GM12878 (cell line): ENCODE data around the gene PPL. TPM values are rescaled to one million over a fixed set of nuclear protein-coding genes. Genes with fewer than 3 reads are reported as not detected.

Experiments used
- ATAC-seq: fragments of 200-7000 bp; cut with Tn5 transposase; 3 replicates; pipeline ENCODE4 v1.9.1; 2020; ENCODE audit warnings: mild to moderate bottlenecking, moderate library complexity
- BruUV-seq: library from RNA; stranded (reverse); fragments of 400-500 nt; replicated peaks from 2 replicates; lab custom pipeline; 2021; lab: Mats Ljungman, UMichigan
- CTCF ChIA-PET: fragments of 300-600 bp; sonication (Branson Sonifier 250); formaldehyde crosslinking; extraction: SDS; loops from one replicate; lab custom pipeline; 2021; ENCODE audit warnings: inconsistent platforms; lab: Yijun Ruan, JAX
- POLR2A ChIA-PET: fragments of 350-600 bp; formaldehyde crosslinking; extraction: SDS; loops from one replicate; lab custom pipeline; 2021; ENCODE audit warnings: inconsistent platforms; lab: Charles Lee
- RAD21 ChIA-PET: fragments of 300-600 bp; sonication (Branson Sonifier 250); formaldehyde crosslinking; loops from one replicate; lab custom pipeline; 2023; ENCODE audit warnings: antibody characterized with exemption; ENCODE audit not compliant: unreplicated experiment; lab: Charles Lee
- SMC1A ChIA-PET: fragments of 300-600 bp; sonication (Branson Sonifier 250); formaldehyde crosslinking; loops from one replicate; lab custom pipeline; 2023; ENCODE audit not compliant: unreplicated experiment, uncharacterized antibody; lab: Charles Lee
- DNase-seq: peaks from one replicate; pipeline ENCODE4 v3.0.0-alpha.2; 2011; ENCODE audit warnings: low read depth, low spot score
- FAIRE-seq: peaks from 3 replicates; lab custom pipeline; 2011; peaks lifted over from hg19 to GRCh38; lab: Jason Lieb, UNC
- H2AFZ ChIP-seq: 2 replicates; pipeline ENCODE4 v1.6.0; 2011; ENCODE audit warnings: low read depth, low read length, control low read depth; ENCODE audit not compliant: control insufficient read depth
- H3K27ac ChIP-seq: 2 replicates; pipeline ENCODE4 v1.5.1; 2011; ENCODE audit warnings: control low read depth; ENCODE audit not compliant: control insufficient read depth, insufficient read depth
- H3K27me3 ChIP-seq, 2 experiments: replicated peaks in 1 of 2; 2 replicates each; pipeline versions ENCODE4 v1.6.0 to v1.6.1; 2011; ENCODE audit warnings: low read length in 1 of 2; ENCODE audit not compliant: control insufficient read depth in 2 of 2, insufficient read depth in 2 of 2
- H3K36me3 ChIP-seq, 2 experiments: 2 replicates each; pipeline ENCODE4 v1.5.1; 2011; ENCODE audit warnings: low read length in 1 of 2; ENCODE audit not compliant: control insufficient read depth in 2 of 2, insufficient read depth in 2 of 2
- H3K4me1 ChIP-seq: 2 replicates; pipeline ENCODE4 v1.6.1; 2011; ENCODE audit warnings: mild to moderate bottlenecking, low read length, moderate library complexity, mixed read lengths; ENCODE audit not compliant: control insufficient read depth, insufficient read depth
- H3K4me2 ChIP-seq: 2 replicates; pipeline ENCODE4 v1.6.0; 2011; ENCODE audit warnings: control low read depth; ENCODE audit not compliant: control insufficient read depth, insufficient read depth
- H3K4me3 ChIP-seq: fragments of 200-600 bp; sonication (generic); 2 replicates; pipeline ENCODE4 v1.5.1; 2016
- H3K79me2 ChIP-seq: 2 replicates; pipeline ENCODE4 v1.6.0; 2011; ENCODE audit warnings: low read length; ENCODE audit not compliant: control insufficient read depth, insufficient read depth
- H3K9ac ChIP-seq: 2 replicates; pipeline ENCODE4 v1.8.0; 2011; ENCODE audit warnings: low read length, control low read depth, mixed read lengths; ENCODE audit not compliant: control insufficient read depth, insufficient read depth
- H3K9me3 ChIP-seq: replicated peaks from 3 replicates; pipeline ENCODE4 v1.5.1; 2011; ENCODE audit warnings: mild to moderate bottlenecking, low read length; ENCODE audit not compliant: control insufficient read depth, insufficient read depth
- H4K20me1 ChIP-seq: 2 replicates; pipeline ENCODE4 v1.6.0; 2011; ENCODE audit not compliant: control insufficient read depth, insufficient read depth
- CREB1 ChIP-seq: IDR thresholded peaks from 2 replicates; pipeline ENCODE4 v1.6.1; 2012; ENCODE audit warnings: low read depth, mild to moderate bottlenecking, inconsistent platforms
- GABPA ChIP-seq: IDR thresholded peaks from 2 replicates; pipeline ENCODE4 v1.6.1; 2014; ENCODE audit warnings: antibody characterized with exemption, low read depth, mild to moderate bottlenecking, inconsistent platforms
- HDAC2 ChIP-seq: fragments of 200-600 bp; sonication (generic); IDR thresholded peaks from 2 replicates; pipeline ENCODE4 v1.6.1; 2017
- KLF5 ChIP-seq: fragments of 450-650 bp; IDR thresholded peaks from 2 replicates; pipeline ENCODE4 v1.6.1; 2014; ENCODE audit warnings: mild to moderate bottlenecking; ENCODE audit not compliant: partially characterized antibody
- MEF2A ChIP-seq: IDR thresholded peaks from 2 replicates; pipeline ENCODE4 v1.6.1; 2011; ENCODE audit warnings: low read depth, mild to moderate bottlenecking, low read length, moderate library complexity; ENCODE audit not compliant: insufficient read depth
- NBN ChIP-seq: fragments of 450-650 bp; IDR thresholded peaks from 2 replicates; pipeline ENCODE4 v1.6.1; 2016
- NFXL1 ChIP-seq: fragments of 450-650 bp; IDR thresholded peaks from 2 replicates; pipeline ENCODE4 v1.6.1; 2017; ENCODE audit warnings: antibody characterized with exemption, mild to moderate bottlenecking, borderline replicate concordance
- NKRF ChIP-seq: fragments of 450-650 bp; conservative IDR thresholded peaks from 2 replicates; pipeline ENCODE4 v1.6.1; 2017; ENCODE audit warnings: mild to moderate bottlenecking, moderate library complexity
- NRF1 ChIP-seq: conservative IDR thresholded peaks from 2 replicates; pipeline ENCODE4 v1.6.1; 2011; ENCODE audit warnings: mild to moderate bottlenecking, low read depth, low read length, improper control_type of control experiment
- PKNOX1 ChIP-seq: fragments of 450-650 bp; IDR thresholded peaks from 2 replicates; pipeline ENCODE4 v1.6.1; 2016; ENCODE audit warnings: mild to moderate bottlenecking
- RELB ChIP-seq: fragments of 450-650 bp; IDR thresholded peaks from 2 replicates; pipeline ENCODE4 v1.6.1; 2017; ENCODE audit warnings: low read depth, mild to moderate bottlenecking, moderate library complexity
- STAT3 ChIP-seq: IDR thresholded peaks from 2 replicates; pipeline ENCODE4 v1.6.1; 2011; ENCODE audit warnings: low read depth, low read length, improper control_type of control experiment
- ZNF384 ChIP-seq: IDR thresholded peaks from 2 replicates; pipeline ENCODE4 v1.6.1; 2012; ENCODE audit warnings: low read depth, mild to moderate bottlenecking, low read length, improper control_type of control experiment, borderline replicate concordance
- WGBS: methylation state at CpG from one replicate; pipeline ENCODE4 v1.1.6; 2016; ENCODE audit warnings: low lambda C conversion rate; ENCODE audit not compliant: insufficient replicate concordance, insufficient coverage; ENCODE audit errors: missing lambda C conversion rate; 5-methylcytosine and 5-hydroxymethylcytosine counted together
- in situ Hi-C: fragments of 300-500 bp; cut with MboI; formaldehyde crosslinking; loops from 9 replicates; pipeline ENCODE4 v1.14.3; 2018; ENCODE audit warnings: mixed read lengths
- intact Hi-C: fragments of 100-400 bp; cut with micrococcal nuclease; formaldehyde crosslinking; loops from one replicate; pipeline ENCODE4 v1.14.2; 2022; ENCODE audit not compliant: unreplicated experiment
- polyA plus RNA-seq, 11 experiments: library from polyadenylated mRNA; depleted of rRNA in 4 of 11; unstranded in 6 of 11; stranded (reverse) in 5 of 11; fragments of >200 nt; fragmentation: Nextera tagmentation in 4 of 11; fragmentation: Illumina TruSeq in 1 of 11; extraction: Ambion mirVana in 4 of 11; extraction: Trizol in 1 of 11; gene quantifications; 1 replicate in 1 of 11; 2 replicates in 10 of 11; pipeline versions ENCODE4 v1.2.1 to v1.2.3, GENCODE V29; 2011 to 2016; ENCODE audit warnings: inconsistent platforms in 2 of 11, missing spikeins in 2 of 11, low read depth in 1 of 11
- total RNA-seq, 4 experiments: library from RNA; depleted of rRNA in 3 of 4; stranded (reverse); fragments of >200 nt in 3 of 4; fragmentation: Illumina TruSeq in 1 of 4; extraction: Trizol in 1 of 4; gene quantifications; 2 replicates each; pipeline versions ENCODE4 v1.2.1 to v1.2.3, GENCODE V29; 2013 to 2021

Gene PPL
- total and polyA plus RNA-seq, 10 of the 15 experiments (the other 5 are each of a cell fraction or from before 2014, with no cell fraction given): 0.03 to 0.47 (median 0.05) TPM; not detected in 2

GRCh38 chr16:4949986-4950385 is 13.0 kb upstream of the PPL start:
- Histone ChIP-seq H3K79me2 (no peaks in the 10 kb centered on the region), H3K4me2 (no peak overlapping the region), H3K27me3 (no peaks in the 10 kb centered on the region), H3K27ac (no peak overlapping the region), H4K20me1 (no peaks in the 10 kb centered on the region), H3K9me3 (no peaks in the 10 kb centered on the region), H3K9ac (no peak overlapping the region), H3K4me1 (no peaks in the 10 kb centered on the region), H2AFZ (no peak overlapping the region), H3K36me3 (no peaks in the 10 kb centered on the region), H3K4me3 (no peak overlapping the region)
- SMC1A ChIA-PET: no interaction called here
- CTCF ChIA-PET: no interaction called here
- RAD21 ChIA-PET: no interaction called here
- no TSS peak for BruUV-seq
- DNase-seq (no peak), ATAC-seq (no peak), FAIRE-seq (no peak)
- intact Hi-C loops: loop anchor here (10.0 kb wide), 2 partner anchors 145 to 435 kb away; partner anchors contain the start of gene ROGDI
- in situ Hi-C loops: loop anchor here (10.0 kb wide), 2 partner anchors 335 to 435 kb away; partner anchors contain the start of gene UBALD1
- TF ChIP-seq NRF1 (no peak), NBN (no peak), GABPA (no peak), HDAC2 (no peak), RELB (no peak), NFXL1 (no peak), MEF2A (no peak), NKRF (no peak), PKNOX1 (no peak), ZNF384 (no peak), KLF5 (no peak), STAT3 (no peak), CREB1 (no peak)
- 40% methylated on average over 5 of the region's 10 CpGs for whole genome bisulfite sequencing
- POLR2A ChIA-PET: no interaction called here
